T-helper 1 cell treated with Interleukin-12 subunit alpha and Interleukin-12 subunit beta and Interleukin-4 antibody, amounts not matched to agents 30 μg/mL and 1 μg/mL, for 36 hours (primary cell): ENCODE results near the gene MOB1A.
"Not testable (repeated sequence)": the region's sequence is repeated elsewhere in the genome, so short reads cannot be mapped to it uniquely, and the experiment has no call there.

Experiments used
- H3K27ac Mint-ChIP-seq: one replicate; pipeline ENCODE4 v1.8.0; 2021; ENCODE audit warnings: mild to moderate bottlenecking, mixed read lengths
- H3K27me3 Mint-ChIP-seq: one replicate; pipeline ENCODE4 v1.8.0; 2021; ENCODE audit warnings: low read depth, mixed read lengths
- H3K36me3 Mint-ChIP-seq: one replicate; pipeline ENCODE4 v1.8.0; 2021; ENCODE audit warnings: low read depth, mixed read lengths
- H3K4me1 Mint-ChIP-seq: one replicate; pipeline ENCODE4 v1.8.0; 2021; ENCODE audit warnings: low read depth, mixed read lengths
- H3K4me3 Mint-ChIP-seq: one replicate; pipeline ENCODE4 v1.8.0; 2021; ENCODE audit warnings: mild to moderate bottlenecking, moderate library complexity, mixed read lengths
- H3K9me3 Mint-ChIP-seq: one replicate; pipeline ENCODE4 v1.8.0; 2021; ENCODE audit warnings: mixed read lengths

Gene MOB1A

DNA sequence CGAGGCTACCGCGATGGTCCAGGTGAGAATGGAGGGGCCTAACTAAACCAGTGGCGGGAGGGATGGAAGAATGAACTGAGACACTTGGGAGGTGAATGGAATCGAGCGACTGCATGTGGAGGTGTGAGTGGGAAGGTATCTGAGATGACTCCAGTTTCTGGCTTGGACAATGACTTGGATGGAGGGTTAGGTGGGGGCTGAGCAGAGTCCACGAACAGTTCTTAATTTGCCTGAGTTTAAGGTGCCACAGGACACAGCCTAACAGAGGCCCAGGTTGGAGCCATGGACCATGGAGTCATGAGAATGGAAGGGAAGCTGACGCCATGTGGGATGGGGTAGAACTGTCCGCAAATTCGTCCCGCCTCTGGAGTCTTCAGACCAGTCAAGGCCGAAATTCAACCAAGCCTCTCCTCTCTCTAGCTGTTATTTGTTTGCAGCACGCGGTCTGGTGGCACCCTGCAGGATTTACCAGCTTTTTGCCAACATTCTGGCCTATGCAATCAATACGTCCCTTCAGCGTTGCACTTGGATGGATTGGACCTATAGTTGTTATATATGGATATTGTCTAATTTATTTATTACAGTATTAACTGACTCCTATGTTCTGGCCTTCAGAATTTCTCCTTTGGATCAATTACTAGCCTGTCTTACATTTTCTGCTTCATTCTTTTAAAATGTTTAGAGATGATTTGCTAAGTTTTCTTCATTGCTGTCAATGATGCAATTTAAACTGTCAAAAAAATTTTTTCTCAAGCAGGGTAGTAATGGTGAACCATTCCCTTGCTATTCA is 30.0 kb downstream of the MOB1A start:
- Mint-ChIP-seq H3K4me3 (no peak overlapping the region), H3K4me1 (peaks cover 9% of the 10 kb centered on the region), H3K36me3 (peaks cover 6% of the 10 kb centered on the region), H3K27me3 (no peaks in the 10 kb centered on the region), H3K27ac (no peak overlapping the region), H3K9me3 (no peaks in the 10 kb centered on the region)

DNA sequence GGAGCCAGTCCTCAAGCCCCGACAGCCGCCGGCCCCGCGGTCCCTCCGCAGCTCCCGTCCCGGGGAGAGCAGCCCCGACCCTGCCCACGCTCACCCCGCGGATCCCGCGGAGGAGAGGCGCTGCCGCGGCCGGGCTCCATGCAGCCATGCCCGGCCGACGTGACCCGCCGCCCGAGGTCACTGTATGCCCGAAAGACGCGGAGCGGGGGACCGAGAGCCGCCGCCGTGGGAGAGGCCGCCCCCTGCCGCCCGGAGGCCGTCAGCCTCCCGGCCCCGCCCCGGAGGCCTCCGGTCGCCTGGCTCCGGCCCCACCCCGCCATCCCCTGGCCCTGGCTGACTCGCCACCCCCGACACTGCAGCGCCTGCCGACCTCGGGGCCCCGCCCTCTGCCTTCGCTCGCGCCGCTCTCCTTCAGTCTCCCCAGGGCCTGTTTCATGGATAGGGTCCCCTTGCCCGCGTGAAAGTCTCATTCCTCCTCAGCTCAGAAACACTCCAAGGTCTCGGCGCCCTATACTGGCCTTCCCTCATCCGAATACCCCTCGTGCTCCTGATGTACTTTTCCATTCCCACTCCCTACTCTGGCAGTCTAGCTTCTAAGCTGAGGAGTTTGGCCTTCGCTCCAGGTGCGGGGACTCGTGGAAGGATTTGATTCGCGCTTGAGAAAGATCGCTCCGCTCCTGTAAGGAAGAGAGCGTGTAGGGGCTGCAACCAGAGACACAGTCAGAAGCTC is 30.8 kb downstream of the MOB1A start, which contains the start of gene BOLA3:
Gene BOLA3, minus strand, starts transcription at position 186 of the 730 bp plus-strand sequence. Its CDS starts 38 bp downstream, at position 148.
- Mint-ChIP-seq H3K9me3 (no peaks in the 10 kb centered on the region), H3K36me3 (no peaks in the 10 kb centered on the region), H3K4me3 (no peak within 1 kb of the TSS), H3K27ac (no peak within 1 kb of the TSS), H3K27me3 (no peaks in the 10 kb centered on the region), H3K4me1 (peaks cover 1% of the 10 kb centered on the region)

DNA sequence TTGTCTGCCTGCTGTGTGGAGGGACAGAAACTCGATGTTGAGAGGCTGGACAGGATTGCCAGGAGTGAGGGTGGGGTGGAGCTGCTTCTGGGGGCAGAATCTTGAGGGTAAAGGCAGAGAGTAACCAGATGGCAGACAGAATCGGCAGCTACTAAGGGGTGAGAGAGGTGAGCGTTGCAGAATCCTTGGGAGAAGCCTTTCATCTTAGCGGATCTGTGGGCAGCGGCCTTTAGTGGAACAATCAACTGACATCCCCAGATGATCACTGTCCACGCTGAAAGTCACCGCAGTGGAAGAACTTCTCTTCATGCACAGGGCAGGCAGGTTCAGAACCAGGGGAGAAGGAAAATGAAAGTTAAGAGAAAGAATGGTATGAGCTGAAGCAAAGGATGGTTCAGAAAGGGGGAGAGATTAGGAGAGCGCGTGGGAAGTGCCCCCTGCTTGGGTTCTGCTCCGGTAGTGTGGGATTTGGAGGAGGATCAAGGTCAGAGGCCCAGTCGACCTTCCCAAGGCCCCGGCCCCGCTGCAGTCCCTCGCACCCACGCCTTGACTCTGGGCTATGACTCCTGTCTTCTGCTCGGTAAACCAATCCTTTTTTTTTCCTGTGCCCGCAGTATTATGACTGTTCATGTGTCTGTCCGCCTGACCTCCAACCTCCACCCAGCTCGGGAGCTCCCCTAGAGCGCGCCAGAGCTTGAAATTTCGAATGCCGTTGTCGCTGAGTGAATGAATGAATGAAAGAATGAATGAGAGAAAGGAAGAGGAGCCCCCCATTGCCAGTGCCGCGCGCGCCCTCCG is 31.6 kb downstream of the MOB1A start:
- Mint-ChIP-seq H3K36me3 (peaks cover 1% of the 10 kb centered on the region), H3K27me3 (no peaks in the 10 kb centered on the region), H3K4me3 (no peak overlapping the region), H3K9me3 (no peaks in the 10 kb centered on the region), H3K4me1 (peaks cover 1% of the 10 kb centered on the region), H3K27ac (no peak overlapping the region)

DNA sequence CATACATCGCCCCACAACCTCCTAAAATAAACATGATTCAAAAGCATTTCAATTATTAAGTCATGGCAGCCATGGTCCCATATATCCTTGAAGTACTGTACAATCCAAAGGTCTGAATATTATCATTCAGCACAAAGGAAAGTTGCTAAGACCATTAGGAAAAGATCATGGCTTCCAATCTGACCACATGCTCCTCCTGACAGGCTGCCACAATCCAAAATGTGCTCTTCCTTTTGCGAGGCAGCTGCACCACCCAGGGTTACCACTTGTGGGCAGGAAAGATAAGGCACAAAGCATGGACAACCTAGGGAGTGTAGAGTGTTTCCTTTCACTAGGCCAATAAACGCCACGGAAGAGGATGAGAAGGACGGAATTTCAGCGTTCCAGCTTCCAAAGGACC is 36.3 kb downstream of the MOB1A start:
- H3K36me3 Mint-ChIP-seq: peaks cover 4% of the 10 kb centered on the region
- H3K27ac Mint-ChIP-seq: no peak overlapping the region
- H3K4me3 Mint-ChIP-seq: no peak overlapping the region
- H3K27me3 Mint-ChIP-seq: no peaks in the 10 kb centered on the region
- no peaks in the 10 kb centered on the region for H3K9me3 Mint-ChIP-seq
- peaks cover 1% of the 10 kb centered on the region for H3K4me1 Mint-ChIP-seq

DNA sequence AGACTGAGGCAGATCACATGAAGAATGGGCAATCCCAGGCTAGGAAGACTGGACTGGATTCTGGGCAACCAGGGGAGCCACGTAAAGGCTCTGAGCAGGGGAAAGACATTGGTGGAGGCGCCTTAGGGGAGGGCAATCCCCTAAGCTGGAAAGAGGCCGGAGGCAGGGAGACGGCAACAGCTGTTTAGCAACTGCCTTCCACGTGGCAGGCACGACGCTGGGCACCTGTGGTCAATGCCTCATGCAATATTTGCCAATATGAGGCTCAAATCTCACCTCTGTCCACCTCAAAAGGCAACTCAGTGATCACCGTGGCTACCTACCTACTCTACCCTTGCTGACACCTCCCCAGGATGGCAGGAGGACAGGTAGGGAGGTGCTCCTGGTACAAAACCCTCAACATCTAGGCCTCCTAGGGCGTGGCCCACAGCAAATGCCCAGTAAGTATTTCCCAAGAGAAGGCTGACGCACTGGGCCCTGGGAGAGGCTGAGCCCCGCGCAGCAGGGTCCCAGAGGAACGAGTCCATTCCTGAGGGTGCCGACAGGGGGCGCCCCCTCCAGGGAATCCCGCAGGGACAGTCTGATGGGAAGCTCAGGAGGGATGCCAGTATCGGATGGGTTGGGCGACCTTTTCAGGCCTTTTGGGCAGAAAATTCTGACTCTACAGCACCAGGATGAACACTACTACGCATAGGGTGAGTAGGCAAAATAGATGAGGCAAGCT is 39.9 kb downstream of the MOB1A start:
- Mint-ChIP-seq H3K27ac (no peak overlapping the region), H3K9me3 (no peaks in the 10 kb centered on the region), H3K27me3 (no peaks in the 10 kb centered on the region), H3K4me1 (no peaks in the 10 kb centered on the region), H3K4me3 (no peak overlapping the region), H3K36me3 (peaks cover 7% of the 10 kb centered on the region)

DNA sequence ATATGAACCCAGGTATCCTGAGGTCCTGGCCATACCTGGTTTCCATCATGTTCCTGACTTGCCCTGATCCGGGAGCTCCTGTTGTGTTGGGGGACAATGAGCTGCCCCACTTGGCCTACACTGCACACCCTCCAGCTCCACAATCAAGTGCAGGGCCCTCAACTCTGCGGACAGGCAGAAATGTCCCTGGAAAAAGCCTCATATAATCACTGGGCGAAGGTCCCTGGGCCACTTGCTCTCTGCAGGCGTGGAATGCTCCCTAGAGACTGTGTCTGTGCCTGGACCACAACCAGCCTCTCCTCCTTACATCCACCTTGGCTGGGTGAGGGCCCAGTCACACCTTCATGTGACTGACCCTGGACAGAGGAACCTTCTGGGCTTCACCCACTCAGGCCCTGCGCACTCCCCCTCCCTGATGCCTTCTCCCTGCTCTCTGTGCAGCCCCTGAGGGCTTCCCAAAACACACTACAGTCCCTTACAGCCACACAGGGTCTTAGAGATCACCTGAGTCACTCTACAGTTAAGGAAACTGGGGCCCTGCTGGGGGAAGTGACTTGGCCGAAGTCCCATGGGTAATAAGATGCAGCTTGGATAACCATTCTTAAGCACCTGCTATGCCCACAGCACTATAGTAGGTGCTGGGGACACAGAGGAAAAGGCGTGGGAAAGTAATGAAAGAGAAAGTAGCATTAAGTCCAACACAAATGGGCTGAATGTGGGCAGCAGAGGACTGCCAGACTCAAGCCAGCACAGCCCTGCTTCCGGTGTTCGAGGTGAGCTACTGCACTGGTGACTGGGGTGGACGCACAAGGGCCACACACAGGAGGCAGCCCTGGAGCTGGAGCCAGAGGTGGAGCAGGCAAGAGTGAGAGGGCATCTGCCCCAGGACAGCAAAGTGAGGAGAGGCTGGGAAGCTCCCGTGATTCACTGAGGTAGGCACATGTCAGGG is 40.8 kb downstream of the MOB1A start:
- no peak overlapping the region for H3K27ac Mint-ChIP-seq
- H3K4me3 Mint-ChIP-seq: no peak overlapping the region
- H3K27me3 Mint-ChIP-seq: no peaks in the 10 kb centered on the region
- peaks cover 12% of the 10 kb centered on the region for H3K36me3 Mint-ChIP-seq
- no peaks in the 10 kb centered on the region for H3K4me1 Mint-ChIP-seq
- H3K9me3 Mint-ChIP-seq: no peaks in the 10 kb centered on the region

DNA sequence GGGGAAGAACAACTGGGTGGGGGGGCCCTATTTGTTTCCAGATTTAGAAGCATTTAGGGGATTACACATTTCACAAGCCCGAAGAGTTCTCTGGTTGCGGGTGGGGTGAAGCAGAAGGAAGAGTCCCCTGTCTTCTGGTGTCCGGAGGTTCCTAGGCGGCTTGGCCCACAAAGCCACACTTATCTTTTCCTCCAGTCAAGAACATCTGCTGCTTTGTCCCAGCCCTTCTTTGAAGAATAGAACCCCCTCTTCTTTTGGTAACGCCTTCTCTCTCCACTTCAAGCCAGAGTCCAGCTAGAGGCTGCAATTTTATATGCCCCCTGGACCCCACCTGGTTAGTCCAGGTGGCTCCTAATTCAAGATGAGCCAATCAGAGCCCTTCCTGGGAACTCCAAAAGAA is 46.8 kb downstream of the MOB1A start:
- Mint-ChIP-seq H3K27me3 (peaks cover 18% of the 10 kb centered on the region), H3K36me3 (peaks cover 8% of the 10 kb centered on the region), H3K9me3 (no peaks in the 10 kb centered on the region), H3K27ac (no peak overlapping the region), H3K4me3 (no peak overlapping the region), H3K4me1 (peaks cover 2% of the 10 kb centered on the region)

DNA sequence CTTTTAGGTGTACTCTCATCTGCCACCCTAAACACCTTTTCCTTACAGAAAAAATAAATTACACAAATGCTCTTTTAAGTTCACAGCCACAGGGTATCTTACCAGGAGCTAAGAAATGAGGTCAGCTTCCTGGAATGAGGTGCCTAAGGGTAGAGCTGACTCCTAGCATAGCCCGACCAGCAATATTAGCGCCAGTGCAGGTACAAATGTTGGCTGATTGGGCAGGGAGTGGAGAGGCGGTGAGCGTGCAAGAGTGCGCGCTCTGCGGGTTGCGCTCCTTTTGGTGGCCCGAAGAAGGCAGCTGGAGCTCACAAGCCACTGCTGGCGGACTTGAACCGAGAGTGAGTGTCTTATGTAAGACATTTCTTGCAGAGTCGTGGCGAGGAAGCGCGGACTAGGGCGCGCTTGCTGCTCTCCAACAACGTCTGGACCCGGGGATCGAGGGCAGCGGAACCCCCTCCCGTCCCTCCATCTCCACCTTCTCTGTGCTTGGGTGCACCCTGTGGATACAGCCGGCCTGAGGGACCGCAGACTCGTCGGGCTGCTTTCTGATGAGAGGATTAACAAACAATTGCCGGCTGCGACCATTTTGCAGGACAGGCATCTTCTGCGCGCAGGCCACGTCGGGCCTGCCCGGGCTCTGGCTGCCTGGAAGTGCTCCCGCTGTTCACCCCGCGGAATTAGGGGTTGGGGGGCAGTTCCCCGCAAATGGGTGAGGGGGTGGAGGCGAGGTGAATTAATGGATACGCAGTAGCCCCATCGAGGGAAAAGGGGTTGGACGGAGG is 48.3 kb downstream of the MOB1A start:
- Mint-ChIP-seq H3K36me3 (peaks cover 5% of the 10 kb centered on the region), H3K4me3 (no peak overlapping the region), H3K27ac (no peak overlapping the region), H3K4me1 (peaks cover 2% of the 10 kb centered on the region), H3K9me3 (no peaks in the 10 kb centered on the region), H3K27me3 (peaks cover 18% of the 10 kb centered on the region)

DNA sequence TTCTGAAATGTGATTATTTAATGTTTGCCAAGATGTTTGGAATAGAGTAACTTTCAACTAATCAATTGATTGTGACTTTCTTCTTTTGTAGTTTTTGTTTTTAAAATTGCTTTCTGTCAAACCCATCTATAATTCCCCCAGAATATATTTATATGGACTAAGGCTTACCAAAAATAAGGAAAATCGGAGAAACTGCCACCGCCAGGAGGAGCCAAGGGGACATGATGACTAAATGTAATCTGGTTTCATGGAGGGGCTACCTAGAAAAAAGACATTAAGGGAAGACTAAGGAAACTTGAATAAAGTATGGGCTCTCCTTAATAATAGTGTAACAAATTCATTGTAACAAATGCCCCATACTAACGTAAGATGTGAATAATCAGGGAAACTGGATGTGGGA is 50.5 kb downstream of the MOB1A start:
- no peaks in the 10 kb centered on the region for H3K9me3 Mint-ChIP-seq
- H3K27ac Mint-ChIP-seq: no peak overlapping the region
- H3K27me3 Mint-ChIP-seq: peaks cover 18% of the 10 kb centered on the region
- H3K4me1 Mint-ChIP-seq: peaks cover 2% of the 10 kb centered on the region
- no peak overlapping the region for H3K4me3 Mint-ChIP-seq
- peaks cover 1% of the 10 kb centered on the region for H3K36me3 Mint-ChIP-seq

DNA sequence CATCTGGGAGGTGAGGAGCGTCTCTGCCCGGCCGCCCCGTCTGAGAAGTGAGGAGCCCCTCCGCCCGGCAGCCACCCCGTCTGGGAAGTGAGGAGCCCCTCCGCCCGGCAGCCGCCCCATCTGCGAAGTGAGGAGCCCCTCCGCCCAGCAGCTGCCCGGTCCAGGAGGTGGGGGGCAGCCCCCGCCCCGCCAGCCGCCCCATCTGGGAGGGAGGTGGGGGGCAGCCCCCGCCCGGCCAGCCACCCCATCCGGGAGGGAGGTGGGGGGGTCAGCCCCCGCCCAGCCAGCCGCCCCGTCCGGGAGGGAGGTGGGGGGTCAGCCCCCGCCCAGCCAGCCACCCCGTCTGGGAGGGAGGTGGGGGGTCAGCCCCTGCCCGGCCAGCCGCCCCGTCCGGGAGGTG is 54.7 kb downstream of the MOB1A start:
- H3K36me3 Mint-ChIP-seq, H3K4me3 Mint-ChIP-seq, H3K27ac Mint-ChIP-seq: not testable (repeated sequence)
- peaks cover 11% of the 10 kb centered on the region for H3K4me1 Mint-ChIP-seq
- H3K27me3 Mint-ChIP-seq: peaks cover 16% of the 10 kb centered on the region
- peaks cover 18% of the 10 kb centered on the region for H3K9me3 Mint-ChIP-seq

DNA sequence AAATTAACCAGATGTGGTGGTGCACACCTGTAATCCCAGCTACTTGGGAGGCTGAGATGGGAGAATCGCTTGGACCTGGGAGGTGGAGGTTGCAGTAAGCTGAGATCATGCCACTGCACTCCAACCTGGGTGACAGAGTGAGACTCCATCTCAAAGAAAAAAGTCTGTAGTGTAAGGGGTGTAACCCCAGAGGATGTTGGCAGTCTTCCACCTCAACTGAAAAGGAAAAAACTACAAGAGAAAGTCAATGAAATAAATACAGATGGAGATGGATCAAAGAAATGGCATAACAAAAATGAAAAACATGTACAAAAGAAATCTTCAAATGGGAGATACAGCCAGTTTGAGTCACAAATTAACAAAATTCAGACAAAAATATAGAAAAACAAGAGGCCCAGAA is 56.8 kb downstream of the MOB1A start:
- peaks cover 18% of the 10 kb centered on the region for H3K9me3 Mint-ChIP-seq
- H3K36me3 Mint-ChIP-seq, H3K27ac Mint-ChIP-seq, H3K27me3 Mint-ChIP-seq: not testable (repeated sequence)
- H3K4me1 Mint-ChIP-seq: peaks cover 11% of the 10 kb centered on the region
- peak overlapping the region; percentile 4 for H3K4me3 Mint-ChIP-seq

DNA sequence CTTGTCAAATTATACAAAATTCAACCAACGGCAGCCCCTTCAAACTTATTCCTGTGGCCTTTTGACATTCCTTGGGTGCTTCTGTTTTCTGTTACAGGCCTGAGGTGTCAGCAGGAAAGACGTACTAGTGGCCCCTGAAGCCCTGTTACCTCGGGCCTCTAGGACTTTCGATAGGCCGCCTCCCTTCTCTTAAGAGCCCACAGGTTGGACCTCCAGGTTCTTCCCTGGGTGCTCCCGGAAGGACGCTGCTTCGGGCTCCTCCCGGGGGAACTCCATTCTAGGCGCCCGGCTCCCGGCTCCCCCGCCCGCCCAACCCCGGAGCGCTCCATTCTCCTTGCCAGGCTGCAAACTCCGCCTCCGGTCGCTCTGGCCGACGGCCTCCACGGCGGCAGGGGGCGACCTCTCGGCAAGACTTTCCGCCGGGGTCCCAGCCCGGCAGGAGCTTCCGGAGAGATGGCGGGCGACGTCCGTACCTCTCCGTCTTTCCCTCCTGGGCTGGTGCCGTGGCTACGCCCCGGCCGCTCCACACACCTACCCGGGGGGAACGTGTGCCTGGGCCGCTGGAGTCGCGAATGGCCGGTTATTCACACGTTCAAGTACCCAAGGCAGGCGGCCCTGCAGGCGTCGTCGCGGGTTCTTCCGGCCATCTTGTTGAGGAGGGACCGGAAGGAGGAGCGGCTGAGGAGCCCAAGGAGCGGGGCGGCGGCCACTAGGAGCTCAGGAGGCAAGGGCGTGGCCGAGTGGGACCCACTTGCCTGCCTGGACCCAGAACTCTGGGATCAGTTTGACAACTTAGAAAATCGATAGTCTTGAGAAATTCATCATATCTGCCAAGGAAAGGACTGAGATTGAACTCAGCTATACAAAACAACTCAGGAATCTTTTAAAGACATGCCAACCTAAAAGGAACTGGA is 58.5 kb downstream of the MOB1A start:
- H3K27me3 Mint-ChIP-seq: peaks cover 6% of the 10 kb centered on the region
- H3K9me3 Mint-ChIP-seq: peaks cover 18% of the 10 kb centered on the region
- peak overlapping the region; percentile 86 for H3K27ac Mint-ChIP-seq
- H3K4me3 Mint-ChIP-seq: peak overlapping the region; percentile 81
- H3K36me3 Mint-ChIP-seq: peaks cover 9% of the 10 kb centered on the region
- H3K4me1 Mint-ChIP-seq: peaks cover 11% of the 10 kb centered on the region
